K562 (cell line): Measurements from ENCODE around the gene CCDC33.

Experiments used
- MAZ ChIP-seq, 2 experiments: fragments of 450-650 bp in 1 of 2; sonication (generic) in 1 of 2; formaldehyde crosslinking; IDR thresholded peaks in 1 of 2; conservative IDR thresholded peaks in 1 of 2; 2 replicates each; pipeline versions ENCODE4 v1.4.0 to v1.5.0; 2020; ENCODE audit warnings: mild to moderate bottlenecking in 1 of 2, missing genetic modification reagents in 1 of 2
- ZNF274 ChIP-seq: IDR thresholded peaks from 2 replicates; pipeline ENCODE4 v1.6.1; 2011; ENCODE audit warnings: low read depth, mild to moderate bottlenecking, low read length, moderate library complexity, borderline replicate concordance
- TF ChIP-seq, protein P1 (sequence below), 3 experiments: IDR thresholded peaks in 2 of 3; conservative IDR thresholded peaks in 1 of 3; 2 replicates each; pipeline ENCODE4 v1.5.1; 2011 to 2012; ENCODE audit warnings: low read length in 3 of 3, mild to moderate bottlenecking in 3 of 3, control low read depth in 2 of 3, improper control_type of control experiment in 1 of 3, inconsistent platforms in 1 of 3, low read depth in 1 of 3, mixed read lengths in 1 of 3, moderate library complexity in 1 of 3; ENCODE audit not compliant: insufficient read depth in 2 of 3
- TF ChIP-seq, protein P2 (sequence below): sonication (generic); formaldehyde crosslinking; IDR thresholded peaks from 2 replicates; pipeline ENCODE4 v1.8.1; 2022; ENCODE audit warnings: missing genetic modification reagents
- TF ChIP-seq, protein P3 (sequence below): sonication (generic); formaldehyde crosslinking; IDR thresholded peaks from 2 replicates; pipeline ENCODE4 v1.8.0; 2022; ENCODE audit warnings: mild to moderate bottlenecking, missing genetic modification reagents
- TF ChIP-seq, protein P4 (sequence below), 2 experiments: IDR thresholded peaks; 2 replicates each; pipeline ENCODE4 v1.6.1; 2012; ENCODE audit warnings: improper control_type of control experiment in 2 of 2, low read depth in 2 of 2, low read length in 2 of 2, borderline replicate concordance in 1 of 2

DNA sequence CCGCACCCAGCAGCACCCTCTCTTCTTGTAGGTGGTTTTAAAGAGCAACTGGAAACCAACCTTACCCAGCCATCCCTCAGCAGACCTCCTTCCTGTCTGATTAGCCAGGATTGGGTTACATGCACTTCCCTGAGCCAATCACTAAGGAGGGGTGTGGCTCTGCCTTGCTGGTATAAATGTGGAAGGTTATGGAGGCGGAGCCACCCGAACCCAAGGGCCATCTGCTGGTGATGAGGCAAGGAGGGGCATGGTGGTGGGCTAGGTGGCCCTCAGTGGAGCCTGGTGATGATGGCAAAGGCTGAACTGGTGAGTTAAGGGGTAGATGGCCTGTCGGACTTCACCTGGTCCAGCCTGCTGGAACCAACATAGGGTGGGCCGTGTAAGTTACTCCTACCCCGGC lies 39.8 kb downstream of the CCDC33 start:
- TF ChIP-seq ZNF274 = no peak
- no peak for TF ChIP-seq MAZ (CRISPR knock-in tag; conservative IDR thresholded peaks at IDR 0.05 in 1 of 2, IDR thresholded peaks at IDR 0.05 in 1 of 2)
- TF ChIP-seq, protein P1, sequence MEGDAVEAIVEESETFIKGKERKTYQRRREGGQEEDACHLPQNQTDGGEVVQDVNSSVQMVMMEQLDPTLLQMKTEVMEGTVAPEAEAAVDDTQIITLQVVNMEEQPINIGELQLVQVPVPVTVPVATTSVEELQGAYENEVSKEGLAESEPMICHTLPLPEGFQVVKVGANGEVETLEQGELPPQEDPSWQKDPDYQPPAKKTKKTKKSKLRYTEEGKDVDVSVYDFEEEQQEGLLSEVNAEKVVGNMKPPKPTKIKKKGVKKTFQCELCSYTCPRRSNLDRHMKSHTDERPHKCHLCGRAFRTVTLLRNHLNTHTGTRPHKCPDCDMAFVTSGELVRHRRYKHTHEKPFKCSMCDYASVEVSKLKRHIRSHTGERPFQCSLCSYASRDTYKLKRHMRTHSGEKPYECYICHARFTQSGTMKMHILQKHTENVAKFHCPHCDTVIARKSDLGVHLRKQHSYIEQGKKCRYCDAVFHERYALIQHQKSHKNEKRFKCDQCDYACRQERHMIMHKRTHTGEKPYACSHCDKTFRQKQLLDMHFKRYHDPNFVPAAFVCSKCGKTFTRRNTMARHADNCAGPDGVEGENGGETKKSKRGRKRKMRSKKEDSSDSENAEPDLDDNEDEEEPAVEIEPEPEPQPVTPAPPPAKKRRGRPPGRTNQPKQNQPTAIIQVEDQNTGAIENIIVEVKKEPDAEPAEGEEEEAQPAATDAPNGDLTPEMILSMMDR (IDR thresholded peaks at IDR 0.05 in 2 of 3, conservative IDR thresholded peaks at IDR 0.05 in 1 of 3; ENCODE audit: insufficient read depth in 2 of 3, low read depth in 1 of 3, low read length in 3 of 3) = no peak
- TF ChIP-seq, protein P2, sequence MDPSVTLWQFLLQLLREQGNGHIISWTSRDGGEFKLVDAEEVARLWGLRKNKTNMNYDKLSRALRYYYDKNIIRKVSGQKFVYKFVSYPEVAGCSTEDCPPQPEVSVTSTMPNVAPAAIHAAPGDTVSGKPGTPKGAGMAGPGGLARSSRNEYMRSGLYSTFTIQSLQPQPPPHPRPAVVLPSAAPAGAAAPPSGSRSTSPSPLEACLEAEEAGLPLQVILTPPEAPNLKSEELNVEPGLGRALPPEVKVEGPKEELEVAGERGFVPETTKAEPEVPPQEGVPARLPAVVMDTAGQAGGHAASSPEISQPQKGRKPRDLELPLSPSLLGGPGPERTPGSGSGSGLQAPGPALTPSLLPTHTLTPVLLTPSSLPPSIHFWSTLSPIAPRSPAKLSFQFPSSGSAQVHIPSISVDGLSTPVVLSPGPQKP (CRISPR knock-in tag) = no peak
- TF ChIP-seq, protein P3, sequence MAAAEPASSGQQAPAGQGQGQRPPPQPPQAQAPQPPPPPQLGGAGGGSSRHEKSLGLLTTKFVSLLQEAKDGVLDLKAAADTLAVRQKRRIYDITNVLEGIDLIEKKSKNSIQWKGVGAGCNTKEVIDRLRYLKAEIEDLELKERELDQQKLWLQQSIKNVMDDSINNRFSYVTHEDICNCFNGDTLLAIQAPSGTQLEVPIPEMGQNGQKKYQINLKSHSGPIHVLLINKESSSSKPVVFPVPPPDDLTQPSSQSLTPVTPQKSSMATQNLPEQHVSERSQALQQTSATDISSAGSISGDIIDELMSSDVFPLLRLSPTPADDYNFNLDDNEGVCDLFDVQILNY (CRISPR knock-in tag) = no peak
- TF ChIP-seq, protein P4, sequence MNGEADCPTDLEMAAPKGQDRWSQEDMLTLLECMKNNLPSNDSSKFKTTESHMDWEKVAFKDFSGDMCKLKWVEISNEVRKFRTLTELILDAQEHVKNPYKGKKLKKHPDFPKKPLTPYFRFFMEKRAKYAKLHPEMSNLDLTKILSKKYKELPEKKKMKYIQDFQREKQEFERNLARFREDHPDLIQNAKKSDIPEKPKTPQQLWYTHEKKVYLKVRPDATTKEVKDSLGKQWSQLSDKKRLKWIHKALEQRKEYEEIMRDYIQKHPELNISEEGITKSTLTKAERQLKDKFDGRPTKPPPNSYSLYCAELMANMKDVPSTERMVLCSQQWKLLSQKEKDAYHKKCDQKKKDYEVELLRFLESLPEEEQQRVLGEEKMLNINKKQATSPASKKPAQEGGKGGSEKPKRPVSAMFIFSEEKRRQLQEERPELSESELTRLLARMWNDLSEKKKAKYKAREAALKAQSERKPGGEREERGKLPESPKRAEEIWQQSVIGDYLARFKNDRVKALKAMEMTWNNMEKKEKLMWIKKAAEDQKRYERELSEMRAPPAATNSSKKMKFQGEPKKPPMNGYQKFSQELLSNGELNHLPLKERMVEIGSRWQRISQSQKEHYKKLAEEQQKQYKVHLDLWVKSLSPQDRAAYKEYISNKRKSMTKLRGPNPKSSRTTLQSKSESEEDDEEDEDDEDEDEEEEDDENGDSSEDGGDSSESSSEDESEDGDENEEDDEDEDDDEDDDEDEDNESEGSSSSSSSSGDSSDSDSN (IDR thresholded peaks at IDR 0.05; ENCODE audit: borderline replicate concordance in 1 of 2, low read depth in 2 of 2, low read length in 2 of 2) = no peak
